Measurements from ENCODE around the gene DPYD.

DNA sequence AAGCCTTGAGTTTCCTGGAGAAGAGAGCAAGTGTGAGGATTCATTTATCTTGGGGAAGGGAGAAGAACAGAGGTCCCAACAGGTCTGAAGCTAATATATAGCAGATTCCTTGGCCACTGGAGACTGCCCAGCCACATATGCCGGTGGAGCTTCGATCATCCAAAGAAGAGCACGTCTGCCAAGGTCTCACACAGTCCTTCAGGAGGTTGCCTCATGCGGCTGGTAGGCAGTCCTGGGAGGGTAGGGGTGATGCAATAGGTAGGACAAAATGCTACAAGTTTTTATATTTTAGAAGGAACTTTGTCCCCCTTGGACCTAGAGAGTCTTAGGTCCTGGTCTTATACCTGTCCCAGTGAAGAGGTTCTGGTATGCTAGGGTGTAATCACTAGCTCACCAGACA is 582.5 kb downstream of the DPYD start:
- TF ChIP-seq SP1 (IDR thresholded peaks at IDR 0.05) (no peak), CTBP1 (IDR thresholded peaks at IDR 0.05; ENCODE audit: borderline replicate concordance) (no peak), LEF1 (IDR thresholded peaks at IDR 0.05; ENCODE audit: borderline replicate concordance) (no peak), FOXA1 (IDR thresholded peaks at IDR 0.05) (no peak), ARNT (IDR thresholded peaks at IDR 0.05) (no peak), FOXK2 (IDR thresholded peaks at IDR 0.05) (no peak), TARDBP (IDR thresholded peaks at IDR 0.05) (no peak), L3MBTL2 (conservative IDR thresholded peaks at IDR 0.05) (no peak), ZNF384 (IDR thresholded peaks at IDR 0.05) (no peak), NFRKB (IDR thresholded peaks at IDR 0.05) (no peak)
- TF ChIP-seq, protein P1, sequence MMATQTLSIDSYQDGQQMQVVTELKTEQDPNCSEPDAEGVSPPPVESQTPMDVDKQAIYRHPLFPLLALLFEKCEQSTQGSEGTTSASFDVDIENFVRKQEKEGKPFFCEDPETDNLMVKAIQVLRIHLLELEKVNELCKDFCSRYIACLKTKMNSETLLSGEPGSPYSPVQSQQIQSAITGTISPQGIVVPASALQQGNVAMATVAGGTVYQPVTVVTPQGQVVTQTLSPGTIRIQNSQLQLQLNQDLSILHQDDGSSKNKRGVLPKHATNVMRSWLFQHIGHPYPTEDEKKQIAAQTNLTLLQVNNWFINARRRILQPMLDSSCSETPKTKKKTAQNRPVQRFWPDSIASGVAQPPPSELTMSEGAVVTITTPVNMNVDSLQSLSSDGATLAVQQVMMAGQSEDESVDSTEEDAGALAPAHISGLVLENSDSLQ (IDR thresholded peaks at IDR 0.05): no peak

Data from HEK293T (cell line).